T-cell (primary cell): Measurements from ENCODE around the gene CDK5RAP2. TPM values are rescaled to one million over a fixed set of nuclear protein-coding genes. Genes with fewer than 3 reads are reported as not detected.

Experiments used
- ATAC-seq, 4 experiments: fragments of 200-7000 bp in 3 of 4; fragments of 150-1000 bp in 1 of 4; cut with Tn5 transposase; replicated peaks in 1 of 4; 1 replicate in 3 of 4; 2 replicates in 1 of 4; pipeline ENCODE4 v1.10.0; 2021; ENCODE audit warnings: moderate library complexity in 3 of 4, mild to moderate bottlenecking in 2 of 4, moderate number of reproducible peaks in 1 of 4
- CTCF ChIA-PET, 2 donors: fragments of 300-600 bp; sonication (Branson Sonifier 250); formaldehyde crosslinking; loops; one replicate each; lab custom pipeline; 2022; ENCODE audit warnings: antibody characterized with exemption in 2 of 2; lab: Charles Lee
- POLR2A ChIA-PET, 2 donors: fragments of 300-600 bp; sonication (Branson Sonifier 250); formaldehyde crosslinking; loops; one replicate each; lab custom pipeline; 2022; ENCODE audit warnings: antibody characterized with exemption in 2 of 2; lab: Charles Lee
- DNase-seq, 35 experiments: peaks; one replicate each; pipeline versions ENCODE4 v3.0.0 to v3.0.0-alpha.2; 2013 to 2023
- H3K27ac ChIP-seq: one replicate; pipeline ENCODE4 v1.5.1; 2013; ENCODE audit warnings: low read length
- H3K27me3 ChIP-seq, 2 experiments: replicated peaks in 1 of 2; 1 replicate in 1 of 2; 2 replicates in 1 of 2; pipeline versions ENCODE4 v1.6.1 to v1.7.0; 2013; ENCODE audit warnings: low read length in 1 of 2, mixed read lengths in 1 of 2; ENCODE audit not compliant: control insufficient read depth in 2 of 2, insufficient read depth in 2 of 2; ENCODE audit errors: extremely low read depth in 1 of 2
- H3K36me3 ChIP-seq, 2 donors: 1 replicate in 1 of 2; 2 replicates in 1 of 2; pipeline versions ENCODE4 v1.6.1 to v1.7.0; 2013; ENCODE audit warnings: low read length in 1 of 2; ENCODE audit not compliant: control insufficient read depth in 2 of 2, insufficient read depth in 1 of 2; ENCODE audit errors: extremely low read depth in 1 of 2
- H3K4me1 ChIP-seq, 2 experiments: 1 replicate in 1 of 2; 2 replicates in 1 of 2; pipeline versions ENCODE4 v1.6.1 to v1.7.0; 2013; ENCODE audit warnings: low read length in 2 of 2, mixed read lengths in 1 of 2; ENCODE audit not compliant: insufficient read depth in 2 of 2, control insufficient read depth in 1 of 2; ENCODE audit errors: extremely low read depth in 1 of 2
- H3K4me3 ChIP-seq, 2 donors: 1 replicate in 1 of 2; 2 replicates in 1 of 2; pipeline versions ENCODE4 v1.5.1 to v1.7.0; 2013; ENCODE audit warnings: mild to moderate bottlenecking in 2 of 2, low read length in 1 of 2, moderate library complexity in 1 of 2; ENCODE audit not compliant: control insufficient read depth in 1 of 2; ENCODE audit errors: extremely low read depth in 1 of 2
- H3K9me3 ChIP-seq: 2 replicates; pipeline ENCODE4 v1.7.0; 2013
- H3K27ac Mint-ChIP-seq, 2 donors: one replicate each; pipeline ENCODE4 v1.8.0; 2020 to 2021; ENCODE audit warnings: mild to moderate bottlenecking in 2 of 2, mixed read lengths in 2 of 2
- H3K27me3 Mint-ChIP-seq, 2 donors: one replicate each; pipeline ENCODE4 v1.8.0; 2021 to 2022; ENCODE audit warnings: mixed read lengths in 2 of 2
- H3K36me3 Mint-ChIP-seq: one replicate; pipeline ENCODE4 v1.8.0; 2021; ENCODE audit warnings: mixed read lengths
- H3K4me1 Mint-ChIP-seq, 3 donors: one replicate each; pipeline ENCODE4 v1.8.0; 2020 to 2022; ENCODE audit warnings: mixed read lengths in 3 of 3, mild to moderate bottlenecking in 1 of 3
- H3K4me3 Mint-ChIP-seq, 3 donors: one replicate each; pipeline ENCODE4 v1.8.0; 2020 to 2022; ENCODE audit warnings: mild to moderate bottlenecking in 3 of 3, mixed read lengths in 3 of 3, moderate library complexity in 3 of 3
- H3K9me3 Mint-ChIP-seq, 3 donors: one replicate each; pipeline ENCODE4 v1.8.0; 2020 to 2022; ENCODE audit warnings: mixed read lengths in 3 of 3
- WGBS: methylation state at CpG from one replicate; pipeline ENCODE4 v1.1.5; 2013; ENCODE audit warnings: missing lambda C conversion rate; ENCODE audit not compliant: insufficient coverage; 5-methylcytosine and 5-hydroxymethylcytosine counted together
- total RNA-seq, 35 experiments: library from RNA in 6 of 35; stranded (reverse) in 6 of 35; fragments of 120-200 nt in 1 of 35; gene quantifications; one replicate each; pipeline versions ENCODE4 v1.2.1 to v1.2.4 and lab custom pipeline; 2013 to 2026

The CDK5RAP2 gene
- total RNA-seq, 5 donors from 2014 or later (not counting 1 experiment from before 2014, with no cell fraction given), result 66.3 to 79.8 (median 73.9) TPM

- CTCF ChIA-PET, result interaction anchor here (0.6 to 1.0 kb wide), 4 partner anchors 9 to 1610 kb away, joined by 3 to 5 read pairs (median 4); no protein-coding TSS in a partner anchor
- Mint-ChIP-seq H3K27ac (peak overlapping the region in 1 of 2 donors; percentile 6), H3K4me3 (no peak overlapping the region), H3K27me3 (no peaks in the 10 kb centered on the region), H3K9me3 (no peaks in the 10 kb centered on the region), H3K4me1 (peaks cover 4 to 9% (median 8%) of the 10 kb centered on the region in 3 donors), H3K36me3 (peaks cover 12% of the 10 kb centered on the region)
- ATAC-seq (no peak), DNase-seq (no peak)
- H3K27me3 ChIP-seq, result no peaks in the 10 kb centered on the region
- H3K36me3 ChIP-seq, result peaks cover 0 to 8% of the 10 kb centered on the region in 2 donors
- no peak overlapping the region for H3K27ac ChIP-seq
- H3K9me3 ChIP-seq, result no peaks in the 10 kb centered on the region
- no peaks in the 10 kb centered on the region for H3K4me1 ChIP-seq
- no peak overlapping the region for H3K4me3 ChIP-seq
- POLR2A ChIA-PET, result interaction anchor here in 1 of 2 donors (0.6 kb wide), 1 partner anchor 444 kb away, joined by 3 read pairs; no protein-coding TSS in a partner anchor
Observed at GRCh38 chr9:120622790-120623189, 42.8 kb upstream of the CDK5RAP2 start.

GRCh38 chr9:120621941-120622340 lies 42.0 kb upstream of the CDK5RAP2 start:
- ATAC-seq (no peak), DNase-seq (no peak)
- Mint-ChIP-seq H3K27ac (no peak overlapping the region), H3K36me3 (peaks cover 15% of the 10 kb centered on the region), H3K9me3 (no peaks in the 10 kb centered on the region), H3K4me3 (no peak overlapping the region), H3K27me3 (no peaks in the 10 kb centered on the region), H3K4me1 (peaks cover 4 to 17% (median 8%) of the 10 kb centered on the region in 3 donors)
- Histone ChIP-seq H3K27me3 (no peaks in the 10 kb centered on the region), H3K4me1 (no peaks in the 10 kb centered on the region), H3K27ac (no peak overlapping the region), H3K4me3 (no peak overlapping the region), H3K9me3 (no peaks in the 10 kb centered on the region), H3K36me3 (peaks cover 0 to 8% of the 10 kb centered on the region in 2 donors)
- WGBS, result no CpG with 5 or more reads among the region's 1 CpG
- ChIA-PET CTCF (no interaction called here), POLR2A (no interaction called here)

- Histone ChIP-seq H3K9me3 (no peaks in the 10 kb centered on the region), H3K4me3 (no peak overlapping the region), H3K4me1 (no peaks in the 10 kb centered on the region), H3K36me3 (peaks cover 0 to 8% of the 10 kb centered on the region in 2 donors), H3K27me3 (no peaks in the 10 kb centered on the region), H3K27ac (no peak overlapping the region)
- Mint-ChIP-seq H3K4me3 (no peak overlapping the region), H3K4me1 (peaks cover 3 to 17% (median 8%) of the 10 kb centered on the region in 3 donors), H3K27me3 (no peaks in the 10 kb centered on the region), H3K36me3 (peaks cover 12% of the 10 kb centered on the region), H3K9me3 (no peaks in the 10 kb centered on the region), H3K27ac (peak overlapping the region in 1 of 2 donors; percentile 30)
- ChIA-PET CTCF (interaction anchor here in 1 of 2 donors (0.6 to 1.2 kb wide), 8 partner anchors 8 to 456 kb away, joined by 3 to 5 read pairs (median 4); no protein-coding TSS in a partner anchor), POLR2A (interaction anchor here in 1 of 2 donors (0.7 kb wide), 1 partner anchor 90 kb away, joined by 3 read pairs; no protein-coding TSS in a partner anchor)
- ATAC-seq, result peak; percentile 70 to 84 (median 78)
- WGBS, result 100% methylated on average over 2 of the region's 8 CpGs
- peak in 33 of 35 experiments; percentile 12 to 76 (median 42) for DNase-seq
Observed at GRCh38 chr9:120619751-120620655, 40.0 kb upstream of the CDK5RAP2 start.

- peaks cover 17% of the 10 kb centered on the region for H3K36me3 Mint-ChIP-seq
- H3K27ac Mint-ChIP-seq, result no peak overlapping the region
- no peaks in the 10 kb centered on the region for H3K9me3 ChIP-seq
- H3K27ac ChIP-seq, result no peak overlapping the region
- no peak overlapping the region for H3K4me3 ChIP-seq
- CTCF ChIA-PET, result interaction anchor here (0.5 to 1.0 kb wide), 6 partner anchors 13 to 445 kb away, joined by 3 to 6 read pairs (median 3); no protein-coding TSS in a partner anchor
- ATAC-seq (no peak), DNase-seq (no peak)
- H3K4me1 ChIP-seq, result no peaks in the 10 kb centered on the region
- no peaks in the 10 kb centered on the region for H3K27me3 ChIP-seq
- H3K4me3 Mint-ChIP-seq, result no peak overlapping the region
- no peaks in the 10 kb centered on the region for H3K9me3 Mint-ChIP-seq
- no peaks in the 10 kb centered on the region for H3K27me3 Mint-ChIP-seq
- H3K4me1 Mint-ChIP-seq, result peaks cover 3 to 17% (median 8%) of the 10 kb centered on the region in 3 donors
- peaks cover 0 to 8% of the 10 kb centered on the region in 2 donors for H3K36me3 ChIP-seq
- POLR2A ChIA-PET, result no interaction called here
Observed at GRCh38 chr9:120616966-120617935, 37.3 kb upstream of the CDK5RAP2 start.

GRCh38 chr9:120612218-120612617 lies 32.3 kb upstream of the CDK5RAP2 start:
- H3K27ac Mint-ChIP-seq, result no peak overlapping the region
- no peak overlapping the region for H3K4me3 Mint-ChIP-seq
- H3K9me3 Mint-ChIP-seq, result no peaks in the 10 kb centered on the region
- ATAC-seq, result no peak
- no peaks in the 10 kb centered on the region for H3K4me1 ChIP-seq
- H3K27me3 Mint-ChIP-seq, result no peaks in the 10 kb centered on the region
- H3K36me3 Mint-ChIP-seq, result peaks cover 38% of the 10 kb centered on the region
- no peaks in the 10 kb centered on the region for H3K27me3 ChIP-seq
- peaks cover 4 to 6% of the 10 kb centered on the region in 2 donors for H3K36me3 ChIP-seq
- CTCF ChIA-PET, result interaction anchor here in 1 of 2 donors (0.7 kb wide), 1 partner anchor 662 kb away, joined by 5 read pairs; no protein-coding TSS in a partner anchor
- no peaks in the 10 kb centered on the region for H3K9me3 ChIP-seq
- POLR2A ChIA-PET, result no interaction called here
- H3K4me3 ChIP-seq, result no peak overlapping the region
- 100% methylated on average over 1 of the region's 1 CpG for WGBS
- peaks cover 0 to 2% (median 0%) of the 10 kb centered on the region in 3 donors for H3K4me1 Mint-ChIP-seq
- no peak for DNase-seq
- H3K27ac ChIP-seq, result no peak overlapping the region

- no peaks in the 10 kb centered on the region for H3K4me1 ChIP-seq
- CTCF ChIA-PET, result no interaction called here
- H3K27ac Mint-ChIP-seq, result no peak overlapping the region
Observed at GRCh38 chr9:120611690-120612068, 31.7 kb upstream of the CDK5RAP2 start.

More at GRCh38 chr9:120611690-120612068, 31.7 kb upstream of the CDK5RAP2 start:
- Histone ChIP-seq H3K27ac (no peak overlapping the region), H3K4me3 (no peak overlapping the region), H3K36me3 (peaks cover 4 to 7% of the 10 kb centered on the region in 2 donors), H3K9me3 (no peaks in the 10 kb centered on the region), H3K27me3 (no peaks in the 10 kb centered on the region)
- Mint-ChIP-seq H3K4me1 (no peaks in the 10 kb centered on the region), H3K27me3 (no peaks in the 10 kb centered on the region), H3K4me3 (no peak overlapping the region), H3K36me3 (peaks cover 40% of the 10 kb centered on the region), H3K9me3 (no peaks in the 10 kb centered on the region)
- WGBS, result no CpG with 5 or more reads among the region's 1 CpG
- no peak for DNase-seq
- ATAC-seq, result no peak
- POLR2A ChIA-PET, result no interaction called here
